K562 (cell line): ENCODE results near the gene RBM17. TPM values are rescaled to one million over a fixed set of nuclear protein-coding genes. Genes with fewer than 3 reads are reported as not detected.

Experiments used
- CEBPG ChIP-seq, 3 experiments: fragments of 200-800 bp in 1 of 3; sonication (Bioruptor generic) in 1 of 3; sonication (generic) in 1 of 3; formaldehyde crosslinking in 1 of 3; IDR thresholded peaks in 2 of 3; conservative IDR thresholded peaks in 1 of 3; 2 replicates each; pipeline versions ENCODE4 v1.6.1 to v1.8.0; 2016 to 2022; ENCODE audit warnings: missing compliant biosample characterization in 2 of 3, missing genetic modification characterization in 2 of 3, mild to moderate bottlenecking in 1 of 3, missing genetic modification reagents in 1 of 3
- FUS ChIP-seq: fragments of 200-400 bp; formaldehyde crosslinking; optimal IDR thresholded peaks from 2 replicates; pipeline ENCODE3; 2017; ENCODE audit warnings: low read depth, low read length
- JUND ChIP-seq, 2 experiments: IDR thresholded peaks; 2 replicates in 1 of 2; 3 replicates in 1 of 2; pipeline ENCODE4 v1.6.1; 2011; ENCODE audit warnings: borderline replicate concordance in 2 of 2, low read depth in 2 of 2, low read length in 2 of 2, improper control_type of control experiment in 1 of 2, missing biosample characterization in 1 of 2, missing genetic modification characterization in 1 of 2, missing genetic modification reagents in 1 of 2
- KDM1A ChIP-seq, 2 experiments: fragments of 450-650 bp; IDR thresholded peaks; 2 replicates each; pipeline ENCODE4 v1.6.1; 2016; ENCODE audit warnings: mild to moderate bottlenecking in 2 of 2
- MEF2D ChIP-seq: conservative IDR thresholded peaks from 2 replicates; pipeline ENCODE4 v1.6.1; 2016; ENCODE audit warnings: low read depth, missing genetic modification characterization, missing compliant biosample characterization
- PCBP2 ChIP-seq: fragments of 200-400 bp; formaldehyde crosslinking; IDR thresholded peaks from 2 replicates; pipeline ENCODE4 v1.6.1; 2018; ENCODE audit warnings: low read length, low read depth, mild to moderate bottlenecking, moderate library complexity; ENCODE audit not compliant: poor library complexity, severe bottlenecking
- SIN3B ChIP-seq: fragments of 450-650 bp; IDR thresholded peaks from 2 replicates; pipeline ENCODE4 v1.6.1; 2017; ENCODE audit warnings: low read depth, mild to moderate bottlenecking, moderate library complexity
- XRCC4 ChIP-seq: IDR thresholded peaks from one replicate; pipeline ENCODE4 v1.6.1; 2011; ENCODE audit not compliant: insufficient read depth, insufficient read length; ENCODE audit errors: extremely low read depth
- ZFP30 ChIP-seq: fragments of 250-450 bp; sonication (Bioruptor Pico); IDR thresholded peaks from 2 replicates; pipeline ENCODE4 v1.8.0; 2022; ENCODE audit warnings: moderate library complexity, mild to moderate bottlenecking, inconsistent platforms, borderline replicate concordance
- ZNF354B ChIP-seq: fragments of 250-450 bp; sonication (Bioruptor Pico); IDR thresholded peaks from 2 replicates; pipeline ENCODE4 v1.4.0; 2020
- polyA plus RNA-seq, 8 experiments: library from polyadenylated mRNA; depleted of rRNA in 4 of 8; stranded (reverse) in 5 of 8; unstranded in 3 of 8; fragments of >200 nt; fragmentation: Nextera tagmentation in 2 of 8; fragmentation: Illumina TruSeq in 1 of 8; extraction: Ambion mirVana in 2 of 8; extraction: Trizol in 1 of 8; gene quantifications; 2 replicates each; pipeline versions ENCODE4 v1.2.1 to v1.2.3, GENCODE V29; 2011 to 2014; ENCODE audit warnings: inconsistent platforms in 1 of 8, missing spikeins in 1 of 8
- total RNA-seq, 7 experiments: library from RNA; depleted of rRNA in 6 of 7; stranded (reverse); fragments of >200 nt in 6 of 7; fragmentation: Illumina TruSeq in 2 of 7; extraction: Trizol in 2 of 7; gene quantifications; 2 replicates each; pipeline versions ENCODE4 v1.2.1 to v1.2.3, GENCODE V29; 2011 to 2021; ENCODE audit warnings: low replicate concordance in 1 of 7
- TF ChIP-seq, protein P1 (sequence below): fragments of 450-650 bp; IDR thresholded peaks from 2 replicates; pipeline ENCODE4 v1.7.1; 2018; ENCODE audit warnings: mild to moderate bottlenecking, low read depth; ENCODE audit not compliant: partially characterized antibody
- TF ChIP-seq, protein P2 (sequence below): sonication (generic); formaldehyde crosslinking; IDR thresholded peaks from 2 replicates; pipeline ENCODE4 v1.9.0; 2022; ENCODE audit warnings: mild to moderate bottlenecking, missing genetic modification reagents
- TF ChIP-seq, protein P3 (sequence below): fragments of 250-450 bp; sonication (Bioruptor Pico); IDR thresholded peaks from 2 replicates; pipeline ENCODE4 v1.5.0; 2021; ENCODE audit warnings: mild to moderate bottlenecking, moderate library complexity
- TF ChIP-seq, protein P4 (sequence below), 2 experiments: fragments of 450-650 bp; conservative IDR thresholded peaks; 2 replicates each; pipeline ENCODE4 v1.6.1; 2017; ENCODE audit warnings: mild to moderate bottlenecking in 2 of 2, moderate library complexity in 2 of 2
- TF ChIP-seq, protein P5 (sequence below): fragments of 250-450 bp; sonication (Bioruptor Pico); IDR thresholded peaks from 2 replicates; pipeline ENCODE4 v1.9.0; 2021; ENCODE audit warnings: mild to moderate bottlenecking

RBM17 gene
- total and polyA plus RNA-seq, 9 of the 15 experiments (the other 6 are each of a cell fraction or from before 2014, with no cell fraction given) = 23.6 to 217 (median 124) TPM

DNA sequence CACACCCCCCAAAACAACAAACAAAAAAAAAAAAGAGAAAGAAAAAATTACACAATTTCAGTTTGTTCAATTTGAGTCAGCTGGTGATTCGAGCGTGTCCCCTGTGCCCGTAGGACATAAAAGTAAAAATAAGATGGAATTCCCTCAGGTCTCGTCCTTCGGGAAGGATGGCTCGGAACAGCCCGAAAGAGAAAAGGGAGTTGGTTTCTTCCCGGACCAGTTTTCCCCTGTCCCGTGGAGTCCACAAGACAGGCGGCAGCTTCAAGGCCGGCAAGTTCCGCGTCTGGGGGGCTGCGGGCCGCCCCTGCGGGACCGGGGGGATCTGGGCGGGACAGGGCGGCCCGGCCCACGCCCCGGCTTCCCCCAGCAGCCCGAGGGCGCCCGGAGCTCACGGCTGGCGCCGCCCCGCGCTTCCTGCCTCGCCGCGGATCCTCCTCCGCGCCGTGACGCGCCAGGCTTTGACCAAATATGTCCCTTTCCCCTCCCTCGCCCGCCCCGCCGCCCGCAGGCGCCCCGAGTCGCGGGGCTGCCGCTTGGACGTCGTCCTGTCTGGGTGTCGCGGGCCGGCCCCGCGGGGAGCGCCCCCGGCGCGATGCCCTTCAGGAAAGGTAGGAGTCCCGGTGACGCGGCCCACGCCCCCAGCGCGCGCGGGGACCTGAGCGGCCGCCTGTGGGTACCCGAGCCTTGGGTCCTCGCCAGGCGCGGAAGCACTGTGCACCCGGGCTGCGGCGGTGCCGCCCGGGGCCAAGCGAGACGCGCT, 55.8 kb downstream of the RBM17 start (continued):
- TF ChIP-seq, protein P1, sequence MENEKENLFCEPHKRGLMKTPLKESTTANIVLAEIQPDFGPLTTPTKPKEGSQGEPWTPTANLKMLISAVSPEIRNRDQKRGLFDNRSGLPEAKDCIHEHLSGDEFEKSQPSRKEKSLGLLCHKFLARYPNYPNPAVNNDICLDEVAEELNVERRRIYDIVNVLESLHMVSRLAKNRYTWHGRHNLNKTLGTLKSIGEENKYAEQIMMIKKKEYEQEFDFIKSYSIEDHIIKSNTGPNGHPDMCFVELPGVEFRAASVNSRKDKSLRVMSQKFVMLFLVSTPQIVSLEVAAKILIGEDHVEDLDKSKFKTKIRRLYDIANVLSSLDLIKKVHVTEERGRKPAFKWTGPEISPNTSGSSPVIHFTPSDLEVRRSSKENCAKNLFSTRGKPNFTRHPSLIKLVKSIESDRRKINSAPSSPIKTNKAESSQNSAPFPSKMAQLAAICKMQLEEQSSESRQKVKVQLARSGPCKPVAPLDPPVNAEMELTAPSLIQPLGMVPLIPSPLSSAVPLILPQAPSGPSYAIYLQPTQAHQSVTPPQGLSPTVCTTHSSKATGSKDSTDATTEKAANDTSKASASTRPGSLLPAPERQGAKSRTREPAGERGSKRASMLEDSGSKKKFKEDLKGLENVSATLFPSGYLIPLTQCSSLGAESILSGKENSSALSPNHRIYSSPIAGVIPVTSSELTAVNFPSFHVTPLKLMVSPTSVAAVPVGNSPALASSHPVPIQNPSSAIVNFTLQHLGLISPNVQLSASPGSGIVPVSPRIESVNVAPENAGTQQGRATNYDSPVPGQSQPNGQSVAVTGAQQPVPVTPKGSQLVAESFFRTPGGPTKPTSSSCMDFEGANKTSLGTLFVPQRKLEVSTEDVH = no peak
- TF ChIP-seq ZFP30 (CRISPR knock-in tag) (no peak), CEBPG (CRISPR knock-in tag; IDR thresholded peaks at IDR 0.05) (no peak), CEBPG (tag; conservative IDR thresholded peaks at IDR 0.05 in 1 of 2, IDR thresholded peaks at IDR 0.05 in 1 of 2) (no peak), PCBP2 (no peak), SIN3B (0 out of 2 replicates have a peak, but pooled peaks have one; percentile 32), XRCC4 (no peak), JUND (IDR thresholded peaks at IDR 0.05; ENCODE audit: borderline replicate concordance, low read depth, low read length) (no peak), JUND (tag; IDR thresholded peaks at IDR 0.05; ENCODE audit: borderline replicate concordance, low read depth, low read length) (no peak), MEF2D (tag) (no peak), ZNF354B (CRISPR knock-in tag) (no peak), KDM1A (IDR thresholded peaks at IDR 0.05) (no peak), FUS (peak; percentile 62)
- TF ChIP-seq, protein P2, sequence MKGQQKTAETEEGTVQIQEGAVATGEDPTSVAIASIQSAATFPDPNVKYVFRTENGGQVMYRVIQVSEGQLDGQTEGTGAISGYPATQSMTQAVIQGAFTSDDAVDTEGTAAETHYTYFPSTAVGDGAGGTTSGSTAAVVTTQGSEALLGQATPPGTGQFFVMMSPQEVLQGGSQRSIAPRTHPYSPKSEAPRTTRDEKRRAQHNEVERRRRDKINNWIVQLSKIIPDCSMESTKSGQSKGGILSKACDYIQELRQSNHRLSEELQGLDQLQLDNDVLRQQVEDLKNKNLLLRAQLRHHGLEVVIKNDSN (CRISPR knock-in tag) = no peak
- TF ChIP-seq, protein P3, sequence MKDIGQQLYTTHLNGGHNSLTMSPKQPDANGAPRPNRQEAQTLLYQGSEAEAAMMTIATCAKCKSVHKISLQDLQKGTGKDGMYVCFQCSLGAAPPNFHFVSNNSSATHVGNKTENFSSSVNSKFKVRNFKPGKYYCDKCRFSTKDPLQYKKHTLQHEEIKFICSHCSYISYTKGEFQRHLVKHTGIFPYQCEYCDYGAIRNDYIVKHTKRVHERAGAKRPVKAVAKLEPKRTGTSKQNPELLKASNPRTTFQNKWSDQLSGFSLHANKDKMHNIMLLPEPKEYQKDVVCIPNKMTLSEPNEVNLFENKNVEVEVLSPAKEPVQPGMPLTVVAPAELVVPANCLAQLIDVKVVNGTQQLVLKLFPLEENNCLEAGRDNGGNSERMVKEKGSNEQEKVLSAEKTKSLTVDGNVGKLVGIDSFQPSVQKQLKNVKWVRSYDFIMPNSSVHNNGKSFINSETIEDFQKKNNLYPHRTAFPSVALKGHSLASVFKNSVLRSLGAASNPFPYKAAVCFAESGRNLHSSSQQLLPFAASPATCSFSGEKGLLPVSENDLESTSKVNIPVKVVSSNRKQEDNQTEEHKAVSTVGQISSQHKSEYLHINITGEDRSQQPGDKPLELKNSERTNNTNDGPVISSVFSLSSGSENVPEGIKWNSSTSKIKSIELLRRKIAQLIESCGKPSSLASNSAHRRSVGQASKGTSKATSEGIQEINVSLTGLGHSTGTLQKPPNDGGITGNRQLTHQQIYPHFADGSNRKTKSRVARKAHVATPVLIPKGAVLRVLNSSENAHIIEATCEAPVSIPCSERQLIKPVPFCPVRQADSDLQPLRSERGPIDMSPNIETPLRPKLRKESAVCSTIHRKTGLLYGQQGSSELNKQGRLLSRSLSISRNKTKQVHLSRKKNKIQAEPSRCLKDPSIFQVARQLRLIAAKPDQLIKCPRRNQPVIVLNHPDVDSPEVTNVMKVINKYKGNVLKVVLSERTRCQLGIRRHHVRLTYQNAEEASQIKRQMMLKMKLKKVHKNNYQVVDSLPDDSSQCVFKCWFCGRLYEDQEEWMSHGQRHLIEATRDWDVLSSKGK (CRISPR knock-in tag) = no peak
- TF ChIP-seq, protein P4, sequence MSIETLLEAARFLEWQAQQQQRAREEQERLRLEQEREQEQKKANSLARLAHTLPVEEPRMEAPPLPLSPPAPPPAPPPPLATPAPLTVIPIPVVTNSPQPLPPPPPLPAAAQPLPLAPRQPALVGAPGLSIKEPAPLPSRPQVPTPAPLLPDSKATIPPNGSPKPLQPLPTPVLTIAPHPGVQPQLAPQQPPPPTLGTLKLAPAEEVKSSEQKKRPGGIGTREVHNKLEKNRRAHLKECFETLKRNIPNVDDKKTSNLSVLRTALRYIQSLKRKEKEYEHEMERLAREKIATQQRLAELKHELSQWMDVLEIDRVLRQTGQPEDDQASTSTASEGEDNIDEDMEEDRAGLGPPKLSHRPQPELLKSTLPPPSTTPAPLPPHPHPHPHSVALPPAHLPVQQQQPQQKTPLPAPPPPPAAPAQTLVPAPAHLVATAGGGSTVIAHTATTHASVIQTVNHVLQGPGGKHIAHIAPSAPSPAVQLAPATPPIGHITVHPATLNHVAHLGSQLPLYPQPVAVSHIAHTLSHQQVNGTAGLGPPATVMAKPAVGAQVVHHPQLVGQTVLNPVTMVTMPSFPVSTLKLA (conservative IDR thresholded peaks at IDR 0.05) = no peak
- TF ChIP-seq, protein P5, sequence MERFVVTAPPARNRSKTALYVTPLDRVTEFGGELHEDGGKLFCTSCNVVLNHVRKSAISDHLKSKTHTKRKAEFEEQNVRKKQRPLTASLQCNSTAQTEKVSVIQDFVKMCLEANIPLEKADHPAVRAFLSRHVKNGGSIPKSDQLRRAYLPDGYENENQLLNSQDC = no peak
